Adipose tissue (tissue), 3 donors: ENCODE results near the gene KLK6. TPM values are rescaled to one million over a fixed set of nuclear protein-coding genes. Genes with fewer than 3 reads are reported as not detected.
"Not testable (repeated sequence)": the region's sequence is repeated elsewhere in the genome, so short reads cannot be mapped to it uniquely, and the experiment has no call there.

Source experiments
- H3K27ac ChIP-seq: one replicate; pipeline ENCODE4 v1.5.1; 2013; ENCODE audit warnings: low read depth, low read length
- WGBS, 3 donors: extraction: QIAGEN DNeasy Blood & Tissue Kit; methylation state at CpG; one replicate each; pipeline ENCODE4 v1.1.7; 2013; 5-methylcytosine and 5-hydroxymethylcytosine counted together
- polyA plus RNA-seq, 3 donors: library from polyadenylated mRNA; stranded (reverse); fragments of 200-250 nt; gene quantifications; one replicate each; pipeline ENCODE4 v1.2.3, GENCODE V29; 2013
- donor health status: healthy with polysubstance abuse.
- donor health status: Bipolar disorder and iron deficiency.
- donor health status: healthy.

The KLK6 gene
- polyA plus RNA-seq, 3 donors = 0.03 to 0.18 TPM; not detected in 1

DNA sequence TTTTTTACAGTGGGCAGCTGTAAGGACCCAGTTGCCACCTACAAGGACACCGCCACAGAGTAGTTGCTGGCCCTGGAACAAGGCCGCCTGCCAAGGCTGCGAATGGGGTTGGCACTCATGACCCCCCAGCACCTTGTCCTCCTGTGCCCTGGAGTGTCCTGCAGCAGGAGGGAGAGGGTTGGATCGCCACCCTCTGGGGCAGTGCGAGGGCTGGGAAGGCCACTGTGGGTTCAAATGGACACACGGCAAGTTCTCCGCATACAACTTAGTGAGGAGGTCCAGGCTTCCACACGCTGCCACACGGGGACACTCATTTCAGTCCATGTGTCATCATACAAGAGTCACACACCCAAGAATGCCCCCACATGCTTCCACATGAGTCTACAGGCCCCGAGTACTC lies 31.0 kb upstream of the KLK6 start:
- WGBS, 3 donors = 69 to 88% (median 81%) methylated on average over 10 of the region's 10 CpGs
- no peak overlapping the region for H3K27ac ChIP-seq

DNA sequence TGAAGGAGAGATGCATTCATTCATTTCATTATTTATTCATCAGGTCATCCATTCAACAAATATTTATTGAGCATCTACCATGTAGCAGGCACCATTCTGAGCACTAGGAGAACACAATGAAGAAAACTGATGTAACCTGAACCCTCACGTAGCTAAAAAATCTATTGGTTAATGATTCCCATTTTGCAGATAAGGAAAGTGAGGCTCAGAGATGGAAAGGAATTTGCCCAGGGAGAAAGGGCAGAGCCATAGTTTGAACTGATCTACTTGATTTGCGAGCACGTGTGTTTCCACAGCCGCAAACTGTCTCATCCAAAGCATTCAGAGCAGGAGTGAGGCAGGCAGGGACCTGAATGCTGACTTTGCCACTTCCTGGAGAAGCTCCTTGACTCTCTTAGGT lies 29.3 kb upstream of the KLK6 start:
- 45 to 81% (median 74%) methylated on average over 4 of the region's 4 CpGs for WGBS, 3 donors
- no peak overlapping the region for H3K27ac ChIP-seq

DNA sequence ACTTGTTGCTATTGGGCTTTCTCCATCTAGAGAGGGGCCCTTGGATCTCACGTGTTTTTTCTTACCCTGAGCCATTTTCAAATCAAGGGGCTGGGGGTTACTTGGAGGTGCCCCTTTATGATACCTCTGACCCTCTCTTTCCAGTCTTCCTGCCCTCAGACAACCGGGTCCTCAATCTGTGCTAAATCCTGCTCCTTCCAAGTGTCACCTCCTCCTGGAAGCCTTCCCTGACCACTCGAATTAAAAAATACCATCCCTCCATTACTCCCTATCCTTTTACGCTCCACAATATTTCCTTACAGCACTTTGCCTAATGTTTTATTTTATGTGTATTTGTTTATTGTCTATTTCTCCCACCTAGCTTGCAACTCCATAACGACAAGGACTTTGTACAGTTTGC lies 28.7 kb upstream of the KLK6 start:
- 59 to 72% (median 68%) methylated on average over 5 of the region's 5 CpGs for WGBS, 3 donors
- no peak overlapping the region for H3K27ac ChIP-seq

DNA sequence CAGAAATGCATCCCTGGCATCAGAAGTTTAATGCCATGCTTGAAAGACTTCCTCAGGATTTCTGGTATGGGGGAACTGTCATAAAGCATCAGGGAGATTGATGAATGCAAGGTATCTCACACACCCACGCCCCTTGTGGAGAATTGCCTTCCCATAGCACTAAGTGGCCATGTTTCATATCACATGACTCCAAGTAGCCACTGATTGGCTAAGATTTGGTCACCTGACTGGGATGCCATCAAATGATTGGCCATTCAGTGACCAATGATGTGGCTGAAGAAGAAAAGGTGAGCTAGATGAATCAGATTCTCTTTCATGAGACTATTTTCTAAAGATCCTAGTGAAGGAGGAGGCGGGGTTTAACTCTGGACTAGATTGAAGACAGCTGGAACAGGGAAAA lies 24.7 kb upstream of the KLK6 start:
- H3K27ac ChIP-seq = no peak overlapping the region
- WGBS, 3 donors = 76 to 83% (median 80%) methylated on average over 2 of the region's 2 CpGs

DNA sequence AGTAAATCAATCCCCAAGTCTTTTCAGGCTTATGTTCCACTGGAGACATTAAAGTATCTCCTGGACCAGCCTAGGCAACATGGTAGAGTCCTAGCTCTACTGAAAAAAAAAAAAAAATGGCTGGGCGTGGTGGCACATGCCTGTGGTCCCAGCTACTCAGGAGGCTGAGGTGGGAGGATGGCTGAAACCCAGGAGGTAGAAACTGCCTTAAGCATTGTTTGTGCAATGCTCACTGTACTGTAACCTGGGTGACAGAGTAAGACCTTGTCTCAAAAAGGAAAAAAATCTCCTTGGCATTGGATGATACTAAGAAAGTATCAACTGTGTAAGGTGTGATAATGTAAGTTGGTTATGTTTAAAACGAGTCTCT lies 23.3 kb upstream of the KLK6 start:
- no peak overlapping the region for H3K27ac ChIP-seq
- WGBS, 3 donors = 51 to 67% (median 62%) methylated on average over 2 of the region's 2 CpGs

DNA sequence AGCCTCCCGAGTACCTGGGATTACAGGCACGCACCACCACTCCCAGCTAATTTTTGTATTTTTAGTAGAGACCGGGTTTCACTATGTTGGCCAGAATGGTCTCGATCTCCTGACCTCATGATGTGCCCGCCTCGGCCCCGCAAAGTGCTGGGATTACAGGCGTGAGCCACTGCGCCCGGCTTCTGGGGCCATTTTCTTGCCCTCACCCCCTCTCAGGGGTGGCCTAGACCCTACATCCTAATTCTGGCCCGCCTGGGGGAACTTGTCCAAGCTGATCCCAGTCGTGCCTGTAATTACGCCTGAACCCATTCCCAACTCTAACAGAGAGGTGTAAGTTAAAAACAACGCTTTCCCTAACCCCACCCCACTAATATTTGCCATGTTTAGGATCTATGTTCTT lies 15.0 kb upstream of the KLK6 start:
- not testable (repeated sequence) for H3K27ac ChIP-seq
- WGBS, 3 donors = 80 to 85% (median 82%) methylated on average over 14 of the region's 14 CpGs

DNA sequence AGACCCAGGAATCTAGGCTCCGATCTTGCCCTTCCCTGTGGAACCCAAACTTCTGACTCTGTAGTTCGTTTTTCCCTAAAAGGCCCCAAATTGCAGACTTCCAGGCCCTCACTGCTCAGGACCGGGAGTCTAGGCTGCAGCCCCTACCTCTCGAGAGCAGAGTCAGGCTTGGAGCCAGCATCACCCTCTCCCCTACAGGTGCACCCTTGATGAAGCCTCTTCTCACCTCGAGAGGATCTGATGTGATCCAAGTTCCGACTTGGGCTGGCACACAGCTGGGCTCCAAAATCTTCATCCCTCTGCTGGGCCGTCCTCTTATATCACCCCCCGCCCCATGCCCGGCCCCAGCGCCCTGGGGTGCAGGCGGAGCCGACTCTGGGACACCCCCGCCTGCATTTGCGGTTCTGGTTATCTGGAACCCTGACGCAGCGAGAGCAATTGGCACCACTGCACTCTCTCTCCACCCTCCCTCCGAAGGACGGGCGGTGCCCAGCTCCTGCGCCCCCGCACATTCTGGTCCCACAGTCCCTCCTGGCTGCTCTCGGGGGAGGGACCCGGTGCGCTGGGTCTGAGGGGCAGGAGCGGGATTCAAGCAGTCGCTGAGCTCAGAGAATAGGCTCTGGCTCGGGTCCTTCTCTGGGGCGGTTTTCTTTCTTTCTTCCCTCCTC lies 14.4 kb upstream of the KLK6 start, which contains the start of gene KLK7:
Gene KLK7 (minus strand): TSS at position 293 of the 668 bp plus-strand sequence. CDS start 1,518 bp downstream, outside the sequence.
- no peak within 1 kb of the TSS for H3K27ac ChIP-seq
- 9 to 23% (median 17%) methylated on average over 26 to 28 of the region's 28 CpGs for WGBS, 3 donors

DNA sequence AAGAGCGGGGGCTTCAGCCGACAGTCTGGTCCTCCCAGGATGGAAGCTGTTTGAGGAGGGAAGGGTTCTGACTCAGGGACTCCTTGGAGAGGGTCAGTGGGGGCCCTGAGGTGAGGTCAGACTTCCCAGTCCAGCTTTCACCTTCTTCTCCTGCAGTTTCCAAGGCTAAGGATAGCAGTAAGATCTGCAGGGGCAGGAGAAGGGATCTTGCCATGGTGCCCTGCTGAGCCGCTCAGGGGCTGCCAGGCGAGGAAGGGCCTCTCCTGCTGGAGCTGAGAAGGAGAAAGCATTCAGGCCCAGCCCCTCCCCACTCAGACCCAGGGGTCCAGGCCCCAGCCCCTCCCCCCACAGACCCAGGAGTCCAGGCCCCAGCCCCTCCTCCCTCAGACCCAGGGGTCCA lies 12.8 kb upstream of the KLK6 start:
- WGBS, 3 donors = 64 to 77% (median 71%) methylated on average over 4 of the region's 4 CpGs

DNA sequence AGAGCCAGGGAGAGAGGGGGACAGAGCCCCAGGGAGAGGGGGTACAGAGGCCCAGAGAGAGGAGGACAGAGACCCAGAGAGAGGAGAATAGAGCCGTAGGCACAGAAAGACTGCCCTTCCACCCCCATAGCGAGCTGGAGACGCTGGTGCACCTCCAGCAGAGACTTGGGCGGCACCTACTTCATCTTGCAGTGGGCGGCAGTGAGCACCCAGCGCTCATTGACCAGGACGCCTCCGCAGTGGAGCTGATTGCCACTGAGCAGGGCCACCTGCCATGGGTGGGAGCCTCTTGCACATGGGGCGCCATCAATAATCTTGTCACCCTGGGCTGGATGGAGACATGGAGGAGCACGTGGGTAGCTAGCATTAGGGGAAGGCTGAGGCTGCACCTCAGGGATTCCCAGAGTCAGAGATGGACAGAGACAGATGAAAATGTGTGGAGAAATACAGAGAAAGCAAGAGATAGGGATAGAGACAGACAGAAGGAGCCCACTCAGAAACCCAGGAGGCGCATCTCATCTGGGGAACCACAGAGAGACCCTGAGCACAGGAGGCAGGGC lies 12.3 kb upstream of the KLK6 start:
- WGBS, 3 donors = 55 to 67% (median 58%) methylated on average over 11 of the region's 11 CpGs

More for the DNA sequence above, 12.8 kb upstream of the KLK6 start:
- no peak overlapping the region for H3K27ac ChIP-seq

DNA sequence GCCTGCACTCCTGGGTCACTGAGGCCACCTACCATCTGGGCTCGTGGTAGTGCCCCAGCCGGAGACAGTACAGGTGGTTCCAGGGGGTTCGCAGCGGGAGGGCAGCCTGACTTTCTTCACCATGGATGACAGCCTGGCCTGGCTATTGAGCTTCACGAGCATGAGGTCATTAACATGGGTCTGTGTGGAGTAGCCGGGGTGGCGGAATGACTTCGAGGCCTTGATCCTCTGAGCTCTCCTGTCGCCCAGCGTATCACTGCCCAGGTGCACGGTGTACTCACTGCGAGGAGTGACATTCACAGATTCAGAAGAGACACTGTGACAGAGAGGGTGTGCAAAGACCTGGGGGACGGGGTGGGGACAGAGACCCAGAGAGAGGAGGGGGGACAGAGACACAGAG lies 10.8 kb upstream of the KLK6 start:
- WGBS, 3 donors = 40 to 69% (median 57%) methylated on average over 13 of the region's 13 CpGs
- H3K27ac ChIP-seq = no peak overlapping the region

More for the DNA sequence above, 12.3 kb upstream of the KLK6 start:
- no peak overlapping the region for H3K27ac ChIP-seq

DNA sequence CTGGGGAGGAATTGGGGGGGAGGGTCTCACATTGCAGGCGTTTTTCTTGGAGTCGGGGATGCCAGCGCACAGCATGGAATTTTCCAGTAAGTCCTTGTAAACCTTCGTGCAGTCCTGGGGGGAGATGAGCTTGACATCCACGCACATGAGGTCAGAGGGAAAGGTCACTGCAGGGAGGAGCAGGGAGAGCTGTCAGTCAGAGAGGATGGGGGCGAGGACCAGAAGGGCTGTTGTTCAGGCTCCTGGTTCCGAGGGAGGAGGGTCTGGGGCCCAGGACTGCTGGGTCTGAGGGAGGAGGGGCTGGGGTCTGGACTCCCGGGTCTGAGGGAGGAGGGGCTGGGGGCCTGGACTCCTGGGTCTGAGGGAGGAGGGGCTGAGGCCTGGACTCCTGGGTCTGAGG lies 10.4 kb upstream of the KLK6 start:
- 26 to 49% (median 47%) methylated on average over 8 of the region's 8 CpGs for WGBS, 3 donors
- no peak overlapping the region for H3K27ac ChIP-seq

DNA sequence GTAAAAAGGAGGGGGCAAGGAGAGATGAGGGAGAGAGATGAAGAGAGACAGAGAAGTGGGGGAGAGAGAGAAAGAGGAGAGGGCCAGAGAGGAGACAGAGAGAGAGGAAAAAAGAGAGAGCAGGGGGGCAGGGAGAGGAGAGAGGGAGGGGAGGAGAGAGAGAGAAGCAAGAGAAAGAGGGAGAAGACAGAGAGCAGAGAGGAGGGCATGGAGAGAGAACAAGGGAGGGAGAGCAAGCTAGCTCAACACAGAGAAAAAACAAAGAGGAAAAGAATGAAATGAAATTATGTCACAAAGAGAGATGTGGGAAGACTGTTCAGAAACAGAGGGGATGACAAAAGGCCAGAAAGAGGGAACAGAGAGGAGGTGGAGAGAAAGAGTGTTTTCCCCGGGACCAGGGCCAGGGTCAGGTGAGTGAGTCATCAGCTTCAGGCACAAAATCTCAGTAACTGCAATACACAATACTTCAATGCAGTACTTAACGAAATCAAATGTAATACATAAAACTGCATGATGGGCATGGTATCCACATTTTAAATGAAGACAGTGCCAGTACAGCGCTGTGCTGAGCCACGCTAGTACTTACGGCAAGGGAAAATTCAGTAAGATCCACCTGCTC lies 9.5 kb upstream of the KLK6 start:
- 55 to 61% (median 58%) methylated on average over 5 of the region's 5 CpGs for WGBS, 3 donors
- H3K27ac ChIP-seq = no peak overlapping the region

DNA sequence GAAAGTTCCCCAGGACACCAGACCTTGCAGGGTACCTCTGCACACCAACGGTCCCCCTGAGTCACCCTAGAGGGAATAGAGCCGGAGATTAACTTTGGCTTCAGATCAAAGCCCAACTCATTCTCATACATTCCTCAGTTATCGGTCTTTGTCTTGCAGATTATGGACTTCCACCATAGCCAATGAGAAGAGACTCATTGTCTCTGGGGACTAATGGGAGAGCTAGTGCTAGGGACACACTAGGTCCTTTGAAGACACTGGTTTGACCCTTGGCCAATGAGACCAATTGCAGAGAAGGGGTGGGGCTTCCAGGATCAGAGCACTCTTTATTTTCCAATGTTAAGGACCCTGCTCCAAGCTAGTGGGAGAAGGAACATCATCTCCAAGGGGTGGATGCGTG lies 8.2 kb upstream of the KLK6 start:
- H3K27ac ChIP-seq = no peak overlapping the region
- WGBS, 3 donors = 73 to 77% (median 76%) methylated on average over 4 of the region's 4 CpGs

DNA sequence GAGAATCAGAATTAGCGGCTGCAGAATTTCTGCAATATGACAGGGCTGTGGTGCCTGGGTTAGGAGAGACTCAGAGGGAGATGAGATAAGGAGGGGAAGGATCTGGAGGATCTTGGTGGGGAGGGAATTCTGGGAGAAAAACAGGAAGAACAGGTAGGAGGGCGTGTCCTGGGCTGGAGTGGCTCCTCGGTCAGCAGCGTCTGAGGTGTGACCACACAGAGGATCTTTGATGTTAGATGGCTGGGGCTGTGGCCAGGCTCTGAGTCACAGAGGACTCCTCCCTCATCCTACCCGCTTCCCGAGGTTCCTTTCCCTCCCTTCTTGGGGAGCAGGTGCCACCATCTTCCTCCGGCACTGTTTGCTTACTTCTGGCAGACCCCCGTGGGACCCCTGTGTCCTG lies 6.4 kb upstream of the KLK6 start:
- H3K27ac ChIP-seq = no peak overlapping the region
- 12 to 17% (median 15%) methylated on average over 8 of the region's 8 CpGs for WGBS, 3 donors

DNA sequence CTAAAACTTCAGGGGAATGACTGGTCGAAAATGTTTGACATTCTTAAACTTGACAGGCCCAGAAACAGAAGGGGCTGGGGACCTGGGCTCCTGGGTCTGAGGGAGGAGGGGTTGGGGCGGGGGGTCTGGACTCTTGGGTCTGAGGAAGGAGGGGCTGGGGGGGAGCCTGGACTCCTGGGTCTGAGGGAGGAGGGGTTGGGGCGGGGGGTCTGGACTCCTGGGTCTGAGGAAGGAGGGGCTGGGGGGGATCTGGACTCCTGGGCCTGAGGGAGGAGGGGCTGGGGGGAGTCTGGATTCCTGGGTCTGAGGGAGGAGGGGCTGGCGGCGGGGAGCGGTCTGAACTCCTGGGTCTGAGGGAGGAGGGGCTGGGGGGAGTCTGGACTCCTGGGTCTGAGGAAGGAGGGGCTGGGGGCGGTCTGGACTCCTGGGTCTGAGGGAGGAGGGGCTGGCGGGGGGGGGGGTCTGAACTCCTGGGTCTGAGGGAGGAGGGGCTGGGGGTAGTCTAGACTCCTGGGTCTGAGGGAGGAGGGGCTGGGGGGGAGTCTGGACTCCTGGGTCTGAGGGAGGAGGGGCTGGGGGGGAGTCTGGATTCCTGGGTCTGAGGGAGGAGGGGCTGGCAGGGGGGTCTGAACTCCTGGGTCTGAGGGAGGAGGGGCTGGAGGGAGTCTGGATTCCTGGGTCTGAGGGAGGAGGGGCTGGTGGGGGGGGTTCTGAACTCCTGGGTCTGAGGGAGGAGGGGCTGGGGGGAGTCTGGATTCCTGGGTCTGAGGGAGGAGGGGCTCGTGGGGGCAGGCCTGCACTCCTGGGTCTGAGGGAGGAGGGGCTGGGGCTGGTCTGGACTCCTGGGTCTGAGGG lies 5.5 kb upstream of the KLK6 start:
- H3K27ac ChIP-seq = no peak overlapping the region
- WGBS, 3 donors = 24 to 51% (median 49%) methylated on average over 4 to 9 of the region's 9 CpGs

DNA sequence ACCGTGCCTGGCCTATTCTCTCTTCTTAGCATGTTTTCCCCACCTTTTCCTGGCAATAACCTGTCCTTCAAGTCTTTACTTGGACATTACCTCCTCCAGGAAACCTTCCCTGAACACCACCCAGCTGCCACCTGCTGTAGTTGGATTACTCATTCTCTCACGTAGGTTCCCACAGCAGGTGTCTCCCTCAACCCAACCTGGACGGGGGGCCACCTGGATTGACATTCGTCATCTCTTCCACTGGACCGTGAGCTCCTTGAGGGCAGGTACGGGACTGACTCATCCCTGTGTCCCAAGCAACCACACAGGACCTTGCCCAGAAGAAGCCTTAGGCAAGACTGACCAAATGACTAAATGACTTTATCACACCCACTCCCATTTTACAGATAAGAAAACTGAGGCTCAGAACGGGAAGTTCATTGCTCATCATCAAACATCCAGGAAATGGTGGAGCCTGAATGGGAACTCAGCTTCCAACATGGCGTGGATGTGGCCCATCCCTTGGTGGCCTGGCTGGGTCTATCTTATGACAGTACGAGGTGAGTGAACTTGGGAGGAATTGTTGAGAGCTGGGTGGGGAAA lies 3.5 kb upstream of the KLK6 start:
- 69 to 84% (median 72%) methylated on average over 9 of the region's 9 CpGs for WGBS, 3 donors
- H3K27ac ChIP-seq = no peak overlapping the region

DNA sequence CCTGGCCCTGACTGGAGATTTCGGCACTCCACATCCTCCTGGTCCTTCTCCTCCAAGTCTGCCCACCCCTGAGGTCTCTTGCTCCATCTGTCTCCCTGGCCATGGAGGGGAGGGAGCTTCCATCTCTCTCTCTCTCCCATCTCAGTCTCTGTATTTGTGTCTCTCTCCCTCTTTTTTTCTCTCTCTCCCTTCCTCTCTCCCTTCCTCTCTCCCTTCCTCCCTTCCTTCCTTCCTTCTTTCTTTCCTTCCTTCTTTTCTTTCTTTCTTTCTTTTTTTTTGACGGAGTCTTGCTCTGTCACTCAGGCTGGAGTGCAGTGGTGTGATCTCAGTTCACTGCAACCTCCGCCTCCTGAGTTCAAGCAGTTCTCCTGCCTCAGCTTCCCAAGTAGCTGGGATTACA lies 419 bp upstream of the KLK6 start:
- WGBS, 3 donors = 67 to 75% (median 75%) methylated on average over 3 of the region's 3 CpGs
- not testable (repeated sequence) for H3K27ac ChIP-seq

DNA sequence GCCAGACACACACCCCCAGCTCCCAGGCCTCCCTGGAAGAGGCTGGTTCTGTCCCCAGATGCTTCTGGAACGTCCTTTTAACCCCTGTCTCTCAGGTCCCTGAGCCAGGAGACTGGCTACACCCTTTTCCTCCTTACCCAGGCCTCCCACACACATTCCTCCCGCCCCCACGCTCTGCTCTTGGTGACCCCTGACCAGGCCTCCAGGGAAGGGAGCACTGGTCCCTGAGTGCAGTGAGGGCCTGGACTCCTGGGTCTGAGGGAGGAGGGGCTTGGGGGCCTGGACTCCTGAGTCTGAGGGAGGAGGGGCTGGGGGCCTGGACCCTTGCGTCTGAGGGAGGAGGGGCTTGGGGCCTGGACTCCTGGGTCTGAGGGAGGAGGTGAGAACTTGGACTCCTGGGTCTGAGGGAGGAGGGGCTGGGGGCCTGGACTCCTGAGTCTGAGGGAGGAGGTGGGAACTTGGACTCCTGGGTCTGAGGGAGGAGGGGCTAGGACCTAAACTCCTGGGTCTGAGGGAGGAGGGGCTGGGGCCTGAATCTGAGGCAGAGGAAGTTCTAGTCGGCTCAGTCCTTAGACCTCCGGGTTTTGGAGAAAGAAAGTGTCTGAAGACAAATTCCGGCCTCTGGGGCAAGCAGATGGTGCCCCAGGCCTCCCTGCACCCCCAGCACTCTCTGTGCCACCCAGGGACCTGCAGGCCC lies 527 bp downstream of the KLK6 start:
- 28 to 33% (median 28%) methylated on average over 7 of the region's 7 CpGs for WGBS, 3 donors
- H3K27ac ChIP-seq = no peak overlapping the region
